Measurements from ENCODE around the gene ZBTB20.

The ZBTB20 gene

DNA sequence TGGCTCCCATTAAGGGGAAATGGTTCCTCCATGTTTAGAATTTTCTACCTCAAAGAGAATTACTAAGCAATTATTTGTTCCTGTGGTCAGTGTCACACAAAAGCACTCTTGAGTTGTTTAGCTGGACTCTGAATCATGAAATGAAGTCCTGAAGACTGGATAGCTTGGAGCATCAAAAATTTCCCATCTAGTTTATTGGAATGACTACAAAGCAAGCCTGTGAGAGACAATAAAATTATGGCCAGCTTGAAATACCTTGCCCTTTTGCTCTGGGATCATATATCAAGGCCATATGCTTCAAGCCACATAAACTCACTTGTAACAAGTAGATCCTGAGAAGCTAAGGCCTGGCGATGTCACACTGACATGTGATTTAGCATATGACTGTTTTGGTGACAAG, 561.0 kb downstream of the ZBTB20 start:
- TF ChIP-seq CTCF (IDR thresholded peaks at IDR 0.05; ENCODE audit: low read depth, low read length) (no peak), EZH2phosphoT487 (IDR thresholded peaks at IDR 0.05; ENCODE audit: low read depth) (no peak)

GRCh38 chr3:114585687-114586086, 561.4 kb downstream of the ZBTB20 start:
- Histone ChIP-seq H3K9ac (ENCODE audit: low read length) (no peak overlapping the region), H3K9me3 (ENCODE audit: insufficient read depth, low read length) (no peaks in the 10 kb centered on the region), H3K27me3 (ENCODE audit: low read depth, low read length) (no peaks in the 10 kb centered on the region), H3K36me3 (replicated peaks; ENCODE audit: low read depth, low read length) (no peaks in the 10 kb centered on the region), H4K20me1 (ENCODE audit: insufficient read depth, low read length) (no peaks in the 10 kb centered on the region), H3K4me3 (ENCODE audit: low read length) (no peak overlapping the region), H3K4me2 (ENCODE audit: low read length) (no peak overlapping the region), H3K27ac (ENCODE audit: low read length) (no peak overlapping the region), H3K4me1 (ENCODE audit: low read length) (peaks cover 29% of the 10 kb centered on the region), H3K79me2 (ENCODE audit: low read length) (no peaks in the 10 kb centered on the region), H2AFZ (ENCODE audit: low read depth, low read length) (no peak overlapping the region)
- TF ChIP-seq CTCF (IDR thresholded peaks at IDR 0.05; ENCODE audit: low read depth, low read length): no peak
- TF ChIP-seq EZH2phosphoT487 (IDR thresholded peaks at IDR 0.05; ENCODE audit: low read depth): no peak

More for the DNA sequence above, 561.0 kb downstream of the ZBTB20 start:
- peaks cover 29% of the 10 kb centered on the region for H3K4me1 ChIP-seq (ENCODE audit: low read length)
- H3K9ac ChIP-seq (ENCODE audit: low read length): no peak overlapping the region
- no peak overlapping the region for H3K4me2 ChIP-seq (ENCODE audit: low read length)
- H3K4me3 ChIP-seq (ENCODE audit: low read length): no peak overlapping the region
- H3K9me3 ChIP-seq (ENCODE audit: insufficient read depth, low read length): no peaks in the 10 kb centered on the region
- H2AFZ ChIP-seq (ENCODE audit: low read depth, low read length): no peak overlapping the region
- no peaks in the 10 kb centered on the region for H3K27me3 ChIP-seq (ENCODE audit: low read depth, low read length)
- H3K36me3 ChIP-seq (replicated peaks; ENCODE audit: low read depth, low read length): no peaks in the 10 kb centered on the region
- H4K20me1 ChIP-seq (ENCODE audit: insufficient read depth, low read length): no peaks in the 10 kb centered on the region
- H3K79me2 ChIP-seq (ENCODE audit: low read length): no peaks in the 10 kb centered on the region
- H3K27ac ChIP-seq (ENCODE audit: low read length): no peak overlapping the region

DNA sequence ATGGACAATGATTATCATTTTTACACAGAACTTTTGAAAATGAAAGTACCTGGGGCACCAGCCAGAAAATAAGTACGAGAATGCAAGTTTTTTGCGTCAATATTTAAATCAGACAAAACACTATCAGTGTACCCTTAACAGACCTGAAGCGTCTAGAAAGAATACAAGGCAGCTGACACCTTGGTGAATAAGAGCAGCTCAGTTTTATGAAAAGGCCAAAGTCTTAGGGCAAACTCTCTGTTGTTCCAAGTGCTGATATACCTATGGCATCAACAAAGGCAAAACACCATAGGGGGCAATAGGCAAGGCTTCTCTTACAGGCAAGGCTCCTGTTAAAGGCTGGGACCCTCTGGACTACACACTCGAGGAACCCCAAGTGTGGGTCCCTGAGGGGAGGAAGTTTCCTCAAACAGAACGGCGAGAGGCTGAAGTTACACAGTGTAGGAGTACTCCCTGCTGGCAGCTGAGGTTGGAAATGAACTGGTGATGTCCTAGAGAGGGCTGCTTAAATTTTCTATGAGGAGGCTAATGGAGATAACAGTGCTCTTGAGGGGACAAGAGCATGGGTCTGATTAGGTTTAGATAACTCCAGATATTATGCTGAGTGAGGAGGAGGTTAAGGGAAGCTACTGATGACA, 562.2 kb downstream of the ZBTB20 start:
- no peaks in the 10 kb centered on the region for H3K9me3 ChIP-seq (ENCODE audit: insufficient read depth, low read length)
- peak; percentile 50 for TF ChIP-seq CTCF (IDR thresholded peaks at IDR 0.05; ENCODE audit: low read depth, low read length)
- no peak for TF ChIP-seq EZH2phosphoT487 (IDR thresholded peaks at IDR 0.05; ENCODE audit: low read depth)
- H3K4me3 ChIP-seq (ENCODE audit: low read length): peak overlapping the region; percentile 65
- peak overlapping the region; percentile 11; the same call in 1 of the 2 replicates for H3K9ac ChIP-seq (ENCODE audit: low read length)
- H3K27ac ChIP-seq (ENCODE audit: low read length): peak overlapping the region; percentile 12
- peak overlapping the region; percentile 77 for H3K4me2 ChIP-seq (ENCODE audit: low read length)
- H3K36me3 ChIP-seq (replicated peaks; ENCODE audit: low read depth, low read length): no peaks in the 10 kb centered on the region
- H3K27me3 ChIP-seq (ENCODE audit: low read depth, low read length): no peaks in the 10 kb centered on the region
- H2AFZ ChIP-seq (ENCODE audit: low read depth, low read length): peak overlapping the region; percentile 28
- H3K4me1 ChIP-seq (ENCODE audit: low read length): peaks cover 29% of the 10 kb centered on the region
- H4K20me1 ChIP-seq (ENCODE audit: insufficient read depth, low read length): no peaks in the 10 kb centered on the region
- no peaks in the 10 kb centered on the region for H3K79me2 ChIP-seq (ENCODE audit: low read length)

- Histone ChIP-seq H3K9me3 (ENCODE audit: insufficient read depth, low read length) (no peaks in the 10 kb centered on the region), H3K4me2 (ENCODE audit: low read length) (peak overlapping the region; percentile 77), H3K79me2 (ENCODE audit: low read length) (no peaks in the 10 kb centered on the region)
Observed at GRCh38 chr3:114582929-114583328, 564.2 kb downstream of the ZBTB20 start.

More at GRCh38 chr3:114582929-114583328, 564.2 kb downstream of the ZBTB20 start:
- H2AFZ ChIP-seq (ENCODE audit: low read depth, low read length): peak overlapping the region; percentile 23; the same call in 1 of the 2 replicates
- H3K27me3 ChIP-seq (ENCODE audit: low read depth, low read length): no peaks in the 10 kb centered on the region
- TF ChIP-seq EZH2phosphoT487 (IDR thresholded peaks at IDR 0.05; ENCODE audit: low read depth) (no peak), CTCF (IDR thresholded peaks at IDR 0.05; ENCODE audit: low read depth, low read length) (no peak)
- H3K9ac ChIP-seq (ENCODE audit: low read length): no peak overlapping the region; the same call in 1 of the 2 replicates
- peak overlapping the region; percentile 26 for H3K4me3 ChIP-seq (ENCODE audit: low read length)
- peaks cover 29% of the 10 kb centered on the region for H3K4me1 ChIP-seq (ENCODE audit: low read length)
- no peaks in the 10 kb centered on the region for H4K20me1 ChIP-seq (ENCODE audit: insufficient read depth, low read length)
- H3K27ac ChIP-seq (ENCODE audit: low read length): peak overlapping the region; percentile 27
- H3K36me3 ChIP-seq (replicated peaks; ENCODE audit: low read depth, low read length): no peaks in the 10 kb centered on the region

All from OCI-LY3 (cell line).